Fibroblast of skin of right biceps (primary cell): ENCODE measurements around the gene GALNT17.

Experiments
- DNase-seq: peaks from one replicate; pipeline ENCODE4 v3.0.0-alpha.2; 2013

Gene GALNT17

GRCh38 chr7:71132127-71132376 is at the start of gene GALNT17:
Gene GALNT17, plus strand, starts transcription at chr7:71132144.
- no peak for DNase-seq

DNA sequence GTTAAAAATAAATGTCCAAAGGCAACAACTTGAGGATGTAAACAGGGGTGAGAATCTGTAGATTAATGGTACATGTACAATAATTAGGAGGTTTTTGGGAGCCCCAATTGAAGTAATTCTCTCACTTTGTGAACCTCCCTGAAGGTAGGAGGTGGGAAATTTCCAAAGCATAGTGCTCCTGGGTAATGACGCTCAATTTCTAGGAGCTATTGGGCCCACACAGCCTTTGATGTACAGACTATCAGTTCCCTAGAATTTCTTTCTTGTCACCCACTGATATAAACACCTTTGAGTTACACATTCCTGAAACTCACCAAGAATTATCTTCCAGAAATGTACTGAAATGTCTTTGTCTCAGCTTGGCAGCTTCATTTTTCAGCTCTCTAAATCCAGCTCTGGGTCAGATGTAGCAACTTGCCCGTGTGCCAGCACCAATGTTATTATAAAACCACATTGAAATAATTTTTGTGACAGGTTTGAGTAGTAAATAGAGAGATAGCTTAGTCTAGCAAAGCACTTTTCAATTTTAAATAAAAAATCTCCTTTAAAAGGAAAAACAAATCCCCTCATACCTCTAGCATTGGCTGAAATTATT is 36.6 kb upstream of the GALNT17 start:
- DNase-seq: no peak

- DNase-seq: no peak
Measured at GRCh38 chr7:71096351-71096750, 35.6 kb upstream of the GALNT17 start.

DNA sequence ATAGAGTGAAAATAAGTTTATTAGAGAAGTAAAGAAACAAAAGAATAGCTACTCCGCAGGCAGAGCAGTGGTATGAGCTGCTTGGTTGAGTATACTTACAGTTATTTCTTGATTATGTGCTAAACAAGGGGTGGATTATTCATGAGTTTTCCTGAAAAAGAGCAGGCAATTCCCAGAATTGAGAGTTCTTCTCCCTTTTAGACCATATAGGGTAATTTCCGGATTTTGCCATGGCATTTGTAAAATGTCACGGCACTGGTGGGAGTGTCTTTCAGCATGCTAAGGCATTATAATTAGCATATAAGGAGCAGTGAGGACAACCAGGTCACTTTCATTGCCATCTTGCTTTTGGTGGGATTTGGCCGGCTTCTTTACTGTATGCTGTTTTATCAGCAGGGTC is 25.7 kb upstream of the GALNT17 start:
- no peak for DNase-seq

GRCh38 chr7:71112436-71112835 is 19.5 kb upstream of the GALNT17 start:
- DNase-seq: no peak

DNA sequence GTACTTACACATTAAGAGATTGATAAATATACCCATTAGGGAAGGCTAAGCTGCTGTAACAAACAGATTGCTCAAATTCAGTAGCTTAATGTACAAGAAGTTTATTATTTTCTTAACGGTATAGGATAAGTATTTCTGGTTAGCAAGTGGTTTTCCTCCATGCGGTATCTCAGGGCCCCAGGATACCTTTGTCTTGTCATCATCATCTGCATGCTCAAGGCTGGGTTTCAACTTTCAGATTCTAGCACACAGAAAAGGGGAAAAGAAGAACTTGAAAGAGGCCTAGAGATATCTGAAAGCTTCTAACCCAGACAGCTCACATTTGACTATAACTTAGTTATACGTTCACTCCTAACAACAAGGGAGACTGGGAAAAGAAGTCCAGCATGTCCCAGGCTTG is 11.8 kb upstream of the GALNT17 start:
- DNase-seq: no peak

DNA sequence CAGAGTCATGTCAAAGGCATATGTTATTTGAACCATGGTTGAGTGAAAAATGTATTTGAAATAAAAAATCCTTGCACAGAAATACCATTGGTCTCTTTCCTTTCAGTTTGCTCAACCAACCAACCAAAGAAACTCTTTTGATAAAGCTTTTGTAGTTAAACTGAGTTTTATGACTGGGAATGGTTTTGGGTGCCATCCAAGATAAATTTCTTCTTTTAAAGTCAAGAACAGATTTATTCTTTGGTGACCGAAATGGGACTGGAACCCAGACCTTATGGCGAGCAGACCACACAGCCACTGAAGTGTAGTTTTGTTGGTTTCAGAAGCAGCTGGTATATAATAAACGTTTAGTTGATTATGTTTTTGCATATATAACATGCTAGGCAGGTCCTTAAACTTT is 2.8 kb upstream of the GALNT17 start:
- no peak for DNase-seq

GRCh38 chr7:71130031-71130679 is 1.8 kb upstream of the GALNT17 start:
- no peak for DNase-seq

DNA sequence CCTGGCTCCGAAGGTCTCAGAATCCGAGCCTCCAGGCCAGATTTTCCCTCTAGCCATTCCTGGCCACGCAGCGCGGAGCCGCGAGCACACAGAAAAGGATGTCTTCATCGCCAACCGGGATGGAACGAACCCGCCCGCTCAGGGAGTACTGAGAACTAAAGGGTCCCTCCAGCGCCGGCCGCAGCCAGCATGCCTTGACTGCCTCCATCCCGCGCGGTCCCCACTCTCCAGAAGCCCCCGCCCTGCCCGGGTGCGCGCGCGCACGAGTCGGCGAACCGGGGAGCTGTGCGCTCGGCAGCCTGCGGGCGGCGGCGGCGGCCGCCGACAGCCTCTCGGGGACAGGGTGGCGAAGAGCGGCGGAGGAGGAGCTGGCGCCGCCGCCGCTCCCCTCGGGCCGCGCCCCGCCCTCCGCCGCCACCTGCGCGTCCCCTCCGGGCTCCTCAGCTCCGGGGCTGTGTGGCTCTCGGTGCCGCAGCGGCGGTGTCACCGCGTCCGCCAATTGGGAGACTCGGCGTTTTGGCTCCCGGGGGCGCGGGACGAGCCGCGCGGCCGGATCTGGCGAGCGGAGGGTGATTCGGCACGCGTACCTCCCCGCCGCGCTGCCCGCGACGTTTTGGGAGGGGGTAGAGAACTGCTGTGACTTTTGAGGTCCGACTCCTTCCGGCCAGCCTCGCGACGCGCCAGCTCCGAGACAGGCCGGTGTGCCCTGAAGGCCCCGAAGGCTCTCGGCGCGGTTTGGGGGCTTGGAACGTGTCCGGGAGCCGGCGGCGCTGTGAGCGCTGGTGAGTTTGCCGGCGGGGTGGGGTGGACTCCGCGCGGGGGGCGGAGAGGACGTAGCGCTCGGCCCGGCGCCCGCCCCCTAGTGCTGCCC is 453 bp upstream of the GALNT17 start:
- peak; percentile 35 for DNase-seq

- DNase-seq: peak; percentile 15
Measured at GRCh38 chr7:71132377-71133231, 660 bp downstream of the GALNT17 start.

DNA sequence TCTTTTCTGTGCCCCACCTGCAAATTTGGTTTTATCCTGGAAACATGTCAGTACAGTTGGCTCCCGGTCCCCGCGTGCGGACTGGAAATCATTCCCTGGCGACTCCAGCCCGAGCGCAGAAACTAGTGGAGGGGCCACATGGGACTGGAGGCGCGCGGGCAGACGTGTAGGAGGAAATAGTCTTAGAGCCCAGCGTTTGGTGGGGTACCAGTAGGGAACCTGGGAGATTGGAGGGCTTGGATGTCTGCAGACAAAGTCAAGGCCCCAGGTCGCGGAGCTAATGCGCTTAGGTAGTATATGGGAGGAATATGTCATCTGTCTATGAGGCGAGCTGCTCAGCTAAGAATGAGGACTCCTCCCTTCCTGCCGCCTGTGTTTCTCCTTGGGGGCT is 1.3 kb downstream of the GALNT17 start:
- DNase-seq: no peak

DNA sequence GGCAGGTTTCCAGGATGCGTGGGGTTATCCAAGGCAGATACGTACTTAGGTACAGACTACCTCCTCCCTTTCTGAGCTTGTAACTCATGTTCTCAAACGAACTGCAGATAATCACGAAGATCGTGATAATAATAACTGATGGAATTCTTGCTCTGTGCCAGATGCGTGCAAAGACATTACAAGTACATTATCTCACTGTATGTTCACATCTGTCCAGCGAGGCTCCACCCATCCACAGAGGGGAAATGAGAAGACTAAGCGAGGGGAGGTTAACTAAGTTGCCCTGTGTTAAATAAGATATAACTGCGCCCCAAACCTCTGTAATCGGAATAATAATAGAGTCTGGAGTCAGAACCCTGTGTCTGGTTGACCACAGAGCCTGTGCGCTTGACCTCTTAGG is 1.9 kb downstream of the GALNT17 start:
- DNase-seq: peak; percentile 14

- DNase-seq: no peak
Measured at GRCh38 chr7:71135116-71135515, 3.2 kb downstream of the GALNT17 start.

- DNase-seq: no peak
Measured at GRCh38 chr7:71135663-71136062, 3.7 kb downstream of the GALNT17 start.

- DNase-seq: no peak
Measured at GRCh38 chr7:71137479-71137878, 5.5 kb downstream of the GALNT17 start.

- DNase-seq: no peak
Measured at GRCh38 chr7:71140264-71140663, 8.3 kb downstream of the GALNT17 start.

DNA sequence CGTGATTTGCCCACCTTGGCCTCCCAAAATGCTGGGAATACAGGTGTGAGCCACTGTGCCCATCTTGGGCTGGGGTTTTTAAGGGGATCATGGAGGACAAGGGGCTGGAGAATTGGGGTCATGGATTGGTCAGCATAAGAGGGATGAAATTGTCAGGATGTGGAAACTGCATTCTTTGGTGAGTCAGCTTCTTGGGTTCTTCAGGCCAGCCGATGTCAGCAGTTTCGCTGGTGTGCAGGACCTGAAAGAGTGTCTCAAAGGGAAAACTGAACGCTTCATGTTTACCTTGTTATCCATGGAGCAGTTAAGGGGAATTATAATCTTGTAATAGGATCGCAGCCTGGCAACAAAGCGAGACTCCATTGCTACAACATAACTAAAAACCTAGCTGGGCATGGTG is 13.0 kb downstream of the GALNT17 start:
- DNase-seq: peak; percentile 6

GRCh38 chr7:71145906-71146901 is 14.3 kb downstream of the GALNT17 start:
- DNase-seq: peak; percentile 12

DNA sequence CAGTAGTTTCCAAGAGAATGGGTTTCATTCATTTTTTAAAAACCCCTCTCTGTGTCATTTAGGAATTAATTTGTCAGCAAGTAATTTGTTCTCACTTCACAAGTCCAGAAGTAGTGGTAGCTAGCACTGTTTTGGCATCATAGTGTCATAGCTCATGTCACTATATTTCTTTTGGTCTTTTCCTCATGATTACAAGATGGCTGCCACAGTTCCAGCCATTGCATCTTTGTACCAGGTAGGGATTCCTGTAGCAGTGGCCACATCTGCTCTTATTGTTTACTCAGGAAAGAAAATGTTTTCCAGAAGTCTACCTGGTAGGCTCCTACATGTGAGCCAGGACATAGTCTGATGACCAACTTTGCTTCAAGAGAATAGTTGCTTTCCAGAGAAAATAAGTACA is 16.2 kb downstream of the GALNT17 start:
- DNase-seq: no peak

- no peak for DNase-seq
Measured at GRCh38 chr7:71155236-71155635, 23.3 kb downstream of the GALNT17 start.

- DNase-seq: no peak
Measured at GRCh38 chr7:71157757-71158156, 25.8 kb downstream of the GALNT17 start.

- DNase-seq: no peak
Measured at GRCh38 chr7:71165708-71166107, 33.8 kb downstream of the GALNT17 start.
